GM19239 (cell line): ENCODE results near the gene TUBGCP6.

Experiments
- DNase-seq: peaks from one replicate; pipeline ENCODE4 v3.0.0; 2011; ENCODE audit warnings: low spot score; ENCODE audit not compliant: insufficient read length
- FAIRE-seq: peaks from 2 replicates; lab custom pipeline; 2011; peaks lifted over from hg19 to GRCh38; lab: Jason Lieb, UNC

Gene TUBGCP6

GRCh38 chr22:50186761-50187523 lies 57.9 kb downstream of the TUBGCP6 start:
- no peak for DNase-seq
- FAIRE-seq = peak; percentile 97

DNA sequence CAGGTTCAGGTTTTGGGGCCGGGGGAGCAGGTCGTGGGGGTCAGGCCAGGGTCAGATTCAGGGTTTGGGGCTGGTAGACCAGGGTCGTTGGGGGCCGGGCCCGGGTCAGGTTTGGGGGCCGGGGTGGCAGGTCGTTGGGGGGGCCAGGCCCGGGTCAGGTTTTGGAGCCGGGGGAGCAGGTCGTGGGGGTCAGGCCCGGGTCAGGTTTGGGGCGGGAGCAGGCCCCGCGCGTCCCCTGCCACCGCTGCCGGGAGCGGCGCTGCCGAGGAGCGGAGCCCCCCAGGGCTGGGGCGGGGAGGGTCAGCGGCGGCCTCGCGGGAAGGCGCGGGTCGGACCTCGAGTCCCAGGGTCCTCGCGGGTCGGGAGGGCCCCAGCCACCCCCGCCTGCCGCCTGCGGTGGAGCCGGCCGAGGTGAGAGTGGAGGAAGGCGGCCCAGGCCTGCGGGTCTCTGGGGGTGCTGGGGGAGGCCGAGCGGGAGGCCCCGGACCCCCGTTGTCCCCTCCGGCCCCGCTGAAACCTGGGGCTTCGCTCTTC lies 58.6 kb downstream of the TUBGCP6 start:
- FAIRE-seq (no peak), DNase-seq (no peak)

DNA sequence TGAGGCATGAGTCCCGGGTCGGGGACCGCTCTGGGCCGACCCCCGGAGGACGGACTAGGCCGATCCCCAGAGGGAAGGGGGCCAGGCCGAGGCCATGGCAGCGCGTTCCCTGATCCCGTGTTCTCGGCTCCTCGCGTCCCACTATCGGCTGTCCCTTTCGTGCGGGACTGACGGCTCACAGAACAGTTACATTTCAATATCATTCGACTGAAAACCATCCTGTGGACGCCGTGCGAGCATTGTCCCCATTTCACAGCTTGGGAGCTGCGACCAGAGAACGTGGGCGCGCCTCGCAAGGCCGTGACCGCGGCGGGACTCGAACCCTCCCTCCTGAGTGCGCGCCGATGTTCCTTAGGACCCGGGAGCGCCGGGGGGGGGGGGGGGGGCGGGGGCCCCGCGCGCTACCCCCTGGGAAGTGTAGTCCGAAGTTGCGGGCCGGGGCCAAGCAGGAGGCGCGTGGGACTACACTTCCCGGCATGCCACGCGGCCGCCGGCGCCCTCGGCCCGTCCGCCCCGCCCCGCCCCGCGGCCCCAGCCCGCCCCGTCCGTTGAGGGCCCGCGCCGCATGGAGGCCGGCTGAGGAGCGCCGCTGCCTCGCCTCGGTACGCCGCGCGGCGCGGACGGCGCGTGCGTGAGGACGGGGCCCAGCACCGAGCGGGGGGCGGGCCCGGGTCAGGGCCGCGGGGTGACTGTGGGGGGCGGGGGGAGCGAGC lies 59.3 kb downstream of the TUBGCP6 start, which contains the start of gene TRABD:
Gene TRABD, plus strand, starts transcription at position 539 of the 713 bp plus-strand sequence. CDS start 7,148 bp downstream, outside the sequence.
- peak; percentile 44 for FAIRE-seq
- peak; percentile 95 for DNase-seq

- FAIRE-seq (no peak), DNase-seq (no peak)
Measured at GRCh38 chr22:50184902-50185374, 59.9 kb downstream of the TUBGCP6 start.

DNA sequence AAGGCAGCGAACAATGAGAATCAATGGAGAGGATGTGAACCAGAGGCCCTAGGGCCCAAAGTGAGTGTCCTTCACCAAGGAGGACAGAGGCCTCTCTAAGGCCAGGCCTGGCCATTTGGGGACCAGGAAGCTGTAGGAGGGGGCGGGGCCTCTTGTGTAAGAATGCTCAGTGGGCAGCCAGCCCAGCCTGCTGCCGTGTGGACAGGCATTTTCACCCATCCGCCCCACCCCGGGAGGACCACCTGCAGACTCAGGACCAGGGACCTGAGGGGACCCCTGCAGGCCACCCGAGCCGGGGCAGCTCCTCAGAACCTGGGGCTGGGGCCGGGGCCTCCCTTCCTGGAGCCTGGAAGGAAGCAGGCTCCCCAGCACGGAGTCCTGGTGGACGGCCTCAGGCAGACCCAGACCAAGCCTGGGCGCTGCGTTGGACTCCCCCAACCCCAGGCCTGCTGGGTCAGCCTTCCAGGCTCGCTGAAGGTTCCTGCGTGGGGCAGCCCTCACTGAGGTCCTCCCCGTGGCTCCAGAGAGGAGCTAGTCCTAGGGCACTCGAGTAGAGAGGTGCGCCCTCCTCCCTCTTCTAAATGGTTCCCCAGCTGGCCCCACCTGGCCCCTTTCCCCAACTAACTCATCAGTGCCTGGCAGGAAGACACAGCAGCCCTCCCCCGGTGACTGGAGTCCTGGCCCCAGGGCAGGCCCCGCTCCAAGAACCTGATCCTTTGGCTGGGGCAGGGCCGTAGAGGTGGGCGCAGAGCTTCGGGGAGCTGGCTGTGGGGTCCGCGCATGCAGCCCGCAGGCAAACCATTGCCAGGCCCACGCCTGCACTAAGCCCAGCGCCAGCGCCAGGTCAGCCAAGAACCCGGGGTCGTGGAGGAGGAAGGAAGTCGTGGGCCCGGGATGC lies 60.6 kb downstream of the TUBGCP6 start:
- FAIRE-seq (no peak), DNase-seq (no peak)

GRCh38 chr22:50183141-50183971 lies 61.5 kb downstream of the TUBGCP6 start:
- no peak for DNase-seq
- no peak for FAIRE-seq

- no peak for DNase-seq
- FAIRE-seq = no peak
Measured at GRCh38 chr22:50182176-50183081, 62.4 kb downstream of the TUBGCP6 start.

DNA sequence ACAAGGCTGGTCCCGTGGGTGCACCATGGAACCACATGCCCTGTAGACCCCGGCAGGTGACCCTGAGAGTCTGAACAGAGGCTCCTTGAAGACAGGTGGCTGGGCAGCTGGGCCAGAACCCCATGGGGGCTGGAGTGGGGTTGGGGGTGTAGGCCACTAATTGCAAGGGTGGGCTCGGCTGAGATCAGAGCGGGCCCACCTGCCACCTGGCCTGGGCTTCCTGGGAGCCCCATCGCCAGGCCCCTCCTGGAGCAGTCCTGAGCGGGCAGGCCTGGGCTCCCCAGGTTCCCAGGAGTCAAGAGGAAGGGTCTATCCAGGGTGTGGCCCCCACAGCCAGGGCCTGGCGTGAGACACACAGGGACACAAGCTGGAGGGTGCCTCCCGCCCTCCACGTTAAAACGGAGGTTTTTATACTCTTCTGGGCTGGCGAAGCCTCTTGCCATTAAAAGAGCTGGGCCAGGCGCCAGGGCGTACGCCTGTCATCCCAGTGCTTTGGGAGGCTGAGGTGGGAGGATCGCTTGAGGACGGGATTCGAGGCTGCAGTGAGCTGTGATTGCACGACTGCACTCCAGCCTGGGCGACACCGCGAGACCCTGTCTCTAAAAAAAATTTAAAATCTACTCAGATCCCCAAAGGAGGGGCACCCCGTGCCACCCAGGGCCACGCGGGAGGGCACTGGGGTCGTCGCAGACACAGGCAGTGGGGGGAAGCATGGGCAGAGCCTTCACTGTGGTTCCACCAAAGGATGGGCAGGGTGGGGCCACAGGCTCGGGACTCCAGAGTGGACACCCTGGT lies 63.9 kb downstream of the TUBGCP6 start:
- DNase-seq (no peak), FAIRE-seq (no peak)

DNA sequence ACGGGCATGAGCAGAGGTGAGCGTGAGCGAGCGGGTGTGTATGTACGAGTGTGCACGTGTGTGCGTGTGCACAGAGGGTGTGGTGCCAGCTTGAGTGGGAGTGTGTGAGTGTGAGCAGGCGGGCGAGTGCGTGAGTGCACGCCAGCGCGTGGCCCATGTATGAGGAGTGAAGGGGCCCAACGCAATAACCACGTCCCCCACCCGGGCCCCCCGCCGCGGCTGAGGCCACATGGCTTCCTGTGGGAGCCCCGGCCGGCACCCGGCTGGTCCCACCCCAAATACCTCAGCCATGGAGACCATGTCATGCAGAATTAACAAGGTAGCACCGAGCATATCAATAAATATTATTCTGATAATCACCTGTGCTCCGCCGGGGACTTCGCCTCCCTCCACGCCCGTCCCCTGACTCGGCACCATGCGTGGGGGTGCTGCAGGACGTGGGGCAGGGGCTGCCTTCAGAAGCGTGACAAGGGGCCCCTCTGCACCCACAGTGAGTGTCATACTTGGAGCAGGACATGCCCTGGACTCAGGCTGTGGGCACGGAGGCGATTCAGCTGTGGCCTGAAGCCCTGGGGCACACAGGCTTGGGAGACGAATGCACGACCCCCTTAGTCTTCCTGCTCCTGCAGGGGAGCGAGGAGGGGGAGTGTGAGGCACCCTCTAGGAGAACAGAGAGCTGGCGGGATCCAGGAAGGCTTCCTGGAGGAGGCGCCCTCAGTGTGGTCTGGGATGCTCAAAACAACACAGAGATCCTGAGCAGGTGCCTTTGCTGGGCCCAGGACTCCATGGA lies 64.7 kb downstream of the TUBGCP6 start:
- DNase-seq (no peak), FAIRE-seq (no peak)

GRCh38 chr22:50178871-50179869 lies 65.7 kb downstream of the TUBGCP6 start:
- FAIRE-seq = no peak
- DNase-seq = no peak

GRCh38 chr22:50178471-50178864 lies 66.4 kb downstream of the TUBGCP6 start:
- DNase-seq = no peak
- no peak for FAIRE-seq

GRCh38 chr22:50177537-50178470 lies 67.0 kb downstream of the TUBGCP6 start:
- no peak for FAIRE-seq
- no peak for DNase-seq

DNA sequence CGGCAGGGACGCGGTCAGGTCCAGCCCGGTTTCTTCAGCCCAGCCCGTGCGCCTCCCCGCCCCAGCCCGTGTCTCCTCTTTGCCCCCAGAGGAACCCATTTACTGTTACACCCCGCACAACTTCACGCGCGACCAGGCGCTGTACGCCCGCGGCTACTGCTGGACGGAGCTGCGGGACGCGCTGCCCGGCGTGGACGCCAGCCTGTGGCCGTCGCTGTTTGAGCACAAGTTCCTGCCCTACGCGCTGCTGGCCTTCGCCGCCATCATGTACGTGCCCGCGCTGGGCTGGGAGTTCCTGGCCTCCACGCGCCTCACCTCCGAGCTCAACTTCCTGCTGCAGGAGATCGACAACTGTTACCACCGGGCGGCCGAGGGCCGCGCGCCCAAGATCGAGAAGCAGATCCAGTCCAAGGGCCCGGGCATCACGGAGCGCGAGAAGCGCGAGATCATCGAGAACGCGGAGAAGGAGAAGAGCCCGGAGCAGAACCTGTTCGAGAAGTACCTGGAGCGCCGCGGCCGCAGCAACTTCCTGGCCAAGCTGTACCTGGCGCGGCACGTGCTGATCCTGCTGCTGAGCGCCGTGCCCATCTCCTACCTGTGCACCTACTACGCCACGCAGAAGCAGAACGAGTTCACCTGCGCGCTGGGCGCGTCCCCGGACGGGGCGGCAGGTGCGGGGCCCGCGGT lies 67.8 kb downstream of the TUBGCP6 start:
- DNase-seq (no peak), FAIRE-seq (no peak)
